GM19324 (cell line): ENCODE data around the gene EBLN1.

Experiments
- ATAC-seq: cut with Tn5 transposase; IDR thresholded peaks from one replicate; pipeline ENCODE4 v1.9.1; 2021; ENCODE audit warnings: mild to moderate bottlenecking, moderate library complexity; ENCODE audit not compliant: unreplicated experiment, low FRiP score

EBLN1 gene

DNA sequence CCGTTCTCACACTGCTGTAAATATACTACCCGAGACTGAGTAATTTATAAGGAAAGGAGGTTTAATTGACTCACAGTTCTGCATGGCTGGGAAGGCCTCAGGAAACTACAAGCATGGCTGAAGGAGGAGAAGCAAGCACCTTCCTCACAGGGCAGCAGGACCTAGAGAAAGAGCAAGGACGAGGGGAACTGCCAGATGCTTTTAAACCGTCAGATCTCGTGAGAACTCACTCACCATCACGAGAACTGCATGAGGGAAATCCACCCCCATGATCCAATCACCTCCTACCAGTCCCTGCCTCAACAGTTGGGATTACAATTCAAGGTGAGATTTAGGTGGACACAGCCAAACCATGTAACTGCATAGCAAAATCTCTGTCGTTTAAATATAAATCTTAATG is at the start of gene EBLN1:
Gene EBLN1 (minus strand): TSS at position 174 of the 400 bp plus-strand sequence. CDS start 8,032 bp downstream, outside the sequence.
- ATAC-seq = no peak

DNA sequence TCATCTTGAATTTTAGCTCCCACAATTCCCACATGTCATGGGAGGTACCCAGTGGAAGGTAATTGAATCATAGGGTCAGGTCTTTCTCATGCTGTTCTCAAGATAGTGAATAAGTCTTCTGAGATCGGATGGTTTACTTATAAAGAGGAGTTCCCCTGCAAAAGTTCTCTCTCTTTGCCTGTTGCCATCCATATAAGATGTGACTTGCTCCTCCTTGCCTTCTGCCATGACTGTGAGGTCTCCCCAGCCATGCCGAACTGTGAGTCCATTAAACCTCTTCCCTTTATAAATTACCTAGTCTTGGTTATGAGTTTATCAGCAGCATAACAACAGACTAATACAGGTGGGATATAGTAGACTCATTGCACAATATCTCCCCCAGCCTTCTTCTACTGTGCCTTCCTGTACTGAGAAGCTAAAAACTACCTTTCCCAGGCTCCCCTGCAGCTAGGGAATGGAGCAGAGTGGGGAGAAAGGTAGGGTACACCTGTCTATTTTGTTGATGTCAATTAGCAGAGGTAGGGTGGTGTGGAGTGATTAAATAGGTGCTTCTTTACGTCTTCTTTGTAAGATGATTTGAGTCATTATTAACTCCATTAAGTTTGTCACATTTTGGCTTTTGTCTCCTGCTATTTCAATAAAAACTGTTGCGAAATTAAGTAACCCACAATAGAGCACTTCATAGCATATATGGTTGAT is 48.2 kb upstream of the EBLN1 start:
- no peak for ATAC-seq

DNA sequence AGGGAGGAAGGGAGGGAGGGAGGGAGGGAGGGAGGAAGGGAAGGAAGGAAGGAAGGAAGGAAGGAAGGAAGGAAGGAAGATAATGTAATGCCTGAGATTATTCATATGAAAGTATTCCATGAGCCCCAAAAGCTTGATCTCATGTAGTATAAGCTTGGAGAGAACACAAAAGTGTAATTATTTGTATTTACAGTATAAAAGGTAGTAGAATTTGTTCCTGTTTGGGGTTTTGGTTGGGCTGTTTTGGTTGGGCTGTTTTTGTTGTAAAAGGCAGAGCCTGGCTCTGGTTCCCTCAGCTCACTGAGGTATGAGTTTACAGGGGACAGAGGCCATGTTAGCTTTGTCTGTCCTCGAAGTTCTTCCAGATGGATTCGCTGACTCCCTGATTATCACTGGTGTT is 45.3 kb upstream of the EBLN1 start:
- ATAC-seq = no peak

DNA sequence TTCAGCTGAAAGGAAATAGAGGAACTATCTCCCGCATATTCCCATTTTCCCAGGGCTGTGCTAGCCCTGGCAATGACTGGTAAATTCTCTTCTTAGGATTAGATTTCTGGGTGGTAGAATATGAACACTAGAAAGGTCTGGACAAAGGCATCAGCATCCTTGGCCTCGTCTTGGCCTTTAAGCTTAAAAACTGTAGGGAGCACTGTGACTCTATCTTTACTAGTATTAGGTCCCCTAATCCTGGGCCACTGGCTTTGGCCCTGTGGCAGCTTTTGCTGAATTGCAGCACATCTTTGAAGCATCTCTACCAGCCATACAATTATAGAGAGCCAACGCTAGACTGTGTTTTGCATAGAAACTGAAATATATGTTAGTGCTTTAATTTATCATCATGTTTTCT is 41.5 kb upstream of the EBLN1 start:
- no peak for ATAC-seq

DNA sequence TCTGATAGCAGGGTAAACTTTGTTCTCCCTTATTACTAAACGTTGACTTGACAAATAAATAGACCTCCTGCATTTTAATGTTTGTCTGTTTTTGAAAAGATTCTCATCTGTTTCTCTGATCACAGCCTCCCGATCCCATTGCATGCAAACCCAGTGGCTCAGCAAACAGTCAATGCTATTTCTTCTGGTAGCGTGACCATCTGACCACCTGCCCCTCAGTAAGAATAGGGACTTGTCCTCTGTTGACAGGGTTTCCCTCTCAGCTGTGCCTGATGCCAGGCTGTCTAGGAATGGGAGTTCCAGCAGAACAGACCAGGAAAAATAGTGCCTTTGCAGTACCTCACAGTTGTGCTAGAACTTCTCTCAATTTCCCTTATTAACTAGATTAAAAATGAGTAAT is 40.7 kb upstream of the EBLN1 start:
- no peak for ATAC-seq

DNA sequence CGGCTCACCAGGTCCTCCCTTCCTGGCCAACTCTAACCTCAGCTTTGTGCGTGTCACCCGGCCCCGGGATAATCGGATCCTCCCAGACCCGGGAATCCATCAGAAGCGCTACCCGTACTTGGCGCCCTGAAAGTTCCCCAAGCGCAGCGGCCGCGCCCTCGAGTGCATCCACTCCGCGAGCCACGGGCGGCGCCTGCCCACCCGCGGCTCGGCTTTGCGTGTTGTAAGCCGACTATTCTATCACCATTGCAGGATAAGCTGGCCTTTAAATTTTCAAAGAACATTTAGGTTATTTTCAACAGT is 35.7 kb upstream of the EBLN1 start:
- ATAC-seq = no peak

DNA sequence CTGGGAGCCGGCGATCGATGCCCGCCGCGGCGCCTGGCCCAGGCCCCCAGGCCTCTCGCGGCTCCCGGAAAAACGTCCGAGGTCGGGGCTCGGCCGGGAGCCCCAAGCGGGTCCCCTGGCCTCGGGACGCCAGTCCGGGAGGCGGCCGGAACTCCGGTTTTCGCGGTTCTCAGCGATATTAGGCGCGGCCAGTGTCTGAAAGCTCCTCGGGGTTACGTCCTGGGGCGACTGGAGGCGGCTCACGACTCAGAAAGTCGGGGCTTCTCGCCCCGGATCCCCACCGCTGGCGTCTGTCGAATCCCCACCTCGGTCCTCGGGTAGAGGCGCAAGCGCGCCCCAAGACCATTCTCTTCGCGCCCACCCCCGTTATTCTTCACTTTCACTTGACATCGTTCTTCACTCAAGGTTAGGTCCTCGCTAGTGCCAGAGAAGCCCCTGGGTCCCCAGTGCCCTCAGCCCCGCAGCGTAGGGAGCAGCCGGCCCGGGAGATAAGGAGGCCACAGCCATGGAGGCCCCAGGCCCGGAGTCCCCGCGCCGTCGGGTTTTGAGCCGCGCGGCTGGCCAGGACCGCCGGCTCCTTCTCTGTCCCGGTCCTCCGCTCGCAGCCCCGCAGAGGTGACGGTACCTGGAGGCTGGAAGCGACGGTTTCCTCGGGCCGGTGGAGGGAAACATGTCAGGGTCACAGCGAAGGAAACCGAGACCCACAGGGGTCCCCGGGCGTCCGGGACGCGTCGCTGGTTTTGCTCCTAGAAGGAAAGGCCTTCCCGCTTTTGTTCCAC is 35.2 kb upstream of the EBLN1 start:
- ATAC-seq = peak; percentile 37

DNA sequence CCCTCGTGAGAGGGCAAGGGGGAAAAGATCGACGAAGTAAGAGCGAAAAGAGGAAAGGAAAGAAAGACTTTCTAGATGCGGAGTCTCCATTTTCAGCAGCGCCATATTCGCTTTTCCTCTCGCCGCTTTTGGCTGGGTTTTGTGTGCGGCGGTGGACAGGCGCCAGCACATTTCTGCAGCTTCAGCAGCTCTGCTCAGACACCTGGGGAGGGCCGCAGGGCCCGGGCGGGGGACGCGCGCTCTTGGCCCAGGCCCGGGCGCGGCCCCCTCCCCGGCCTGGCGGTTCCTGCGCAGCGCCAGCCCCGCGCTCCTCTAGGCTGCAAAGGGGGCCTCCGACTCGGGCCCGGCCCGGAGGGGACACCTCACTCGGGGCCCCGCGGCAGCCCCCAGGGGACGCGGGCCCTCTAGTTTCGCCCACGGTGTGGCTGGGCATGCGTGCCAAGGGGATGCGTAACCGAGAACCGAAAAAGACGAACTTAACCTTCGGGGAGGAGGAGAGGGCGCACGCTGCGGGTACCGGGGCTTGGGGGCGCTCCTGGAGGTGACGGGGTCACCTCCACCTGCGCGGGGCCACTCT is 34.5 kb upstream of the EBLN1 start:
- ATAC-seq = peak; percentile 72

DNA sequence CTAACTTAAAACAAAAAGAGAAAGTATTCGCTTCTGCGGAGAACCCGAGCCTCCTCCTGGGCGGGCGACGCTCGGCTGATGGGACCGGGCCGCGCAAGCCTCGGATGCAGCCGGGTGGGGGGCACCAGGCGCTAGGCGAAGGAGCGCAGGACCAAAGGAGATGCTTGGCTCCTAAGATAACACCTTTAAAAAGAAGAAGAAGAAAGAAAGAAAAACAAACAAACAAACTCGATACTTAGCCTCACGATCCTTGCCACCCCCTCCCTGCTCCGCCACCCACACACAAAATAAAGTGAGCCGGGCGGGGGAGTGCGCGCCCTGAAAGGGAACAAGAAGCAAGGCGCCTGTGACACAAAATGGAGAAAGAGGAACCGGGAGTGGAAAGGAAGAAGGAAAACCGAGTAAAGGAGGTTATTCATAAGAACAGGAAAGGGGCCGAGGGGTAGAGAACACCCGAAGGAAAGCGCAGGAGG is 34.0 kb upstream of the EBLN1 start:
- ATAC-seq = peak; percentile 53

DNA sequence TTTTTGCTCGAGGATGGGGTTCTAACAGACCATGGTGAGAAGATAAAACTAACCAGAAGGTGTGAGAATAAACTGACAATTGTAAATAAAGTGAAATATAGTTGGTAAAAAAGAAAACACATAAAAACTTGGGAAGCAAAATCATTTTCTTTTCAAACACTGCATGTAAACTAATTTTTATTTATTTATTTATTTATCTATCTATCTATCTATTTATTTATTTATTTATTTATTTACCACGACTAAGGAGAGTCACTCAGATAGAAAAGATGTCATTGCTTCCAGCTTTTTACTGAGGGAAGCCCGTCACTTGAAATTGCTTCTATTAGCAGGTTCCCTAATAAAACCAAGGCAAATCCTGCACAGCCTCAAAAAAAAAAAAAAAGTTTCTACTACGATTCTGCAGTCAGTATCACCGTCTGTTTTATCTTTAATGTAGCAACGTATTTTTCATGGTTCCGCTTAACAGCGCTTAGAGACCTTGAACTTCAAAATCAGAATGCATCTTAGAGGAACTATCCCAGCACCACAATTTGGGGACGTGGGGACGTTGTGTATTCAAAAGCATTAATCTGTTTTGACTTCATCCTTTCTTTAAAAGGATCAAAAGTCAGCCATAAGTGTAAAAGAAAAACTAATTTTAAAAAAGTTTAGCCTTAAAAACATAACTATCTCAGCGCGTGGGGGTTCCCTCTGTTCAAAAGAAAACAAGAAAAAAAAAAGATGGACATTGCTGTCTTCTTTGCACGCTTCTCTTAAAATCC is 33.3 kb upstream of the EBLN1 start:
- ATAC-seq = no peak

DNA sequence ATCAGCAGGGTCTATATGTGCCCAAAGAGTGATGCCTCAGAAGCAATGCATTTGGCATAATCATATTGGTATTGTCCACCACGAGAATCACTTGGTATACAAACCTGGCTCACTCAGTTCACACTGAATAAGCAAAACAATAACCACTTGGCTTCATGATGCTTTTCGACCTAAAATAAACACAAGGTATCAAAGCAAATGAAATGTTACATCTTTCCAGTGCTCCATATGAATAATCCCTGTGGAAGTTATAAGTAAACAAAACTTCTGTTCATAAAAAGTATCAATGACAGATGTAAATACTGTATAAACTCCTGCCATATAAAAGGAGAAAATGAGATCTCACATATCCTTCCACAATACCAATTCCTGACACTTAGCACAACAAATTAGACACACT is 29.8 kb upstream of the EBLN1 start:
- ATAC-seq = no peak

DNA sequence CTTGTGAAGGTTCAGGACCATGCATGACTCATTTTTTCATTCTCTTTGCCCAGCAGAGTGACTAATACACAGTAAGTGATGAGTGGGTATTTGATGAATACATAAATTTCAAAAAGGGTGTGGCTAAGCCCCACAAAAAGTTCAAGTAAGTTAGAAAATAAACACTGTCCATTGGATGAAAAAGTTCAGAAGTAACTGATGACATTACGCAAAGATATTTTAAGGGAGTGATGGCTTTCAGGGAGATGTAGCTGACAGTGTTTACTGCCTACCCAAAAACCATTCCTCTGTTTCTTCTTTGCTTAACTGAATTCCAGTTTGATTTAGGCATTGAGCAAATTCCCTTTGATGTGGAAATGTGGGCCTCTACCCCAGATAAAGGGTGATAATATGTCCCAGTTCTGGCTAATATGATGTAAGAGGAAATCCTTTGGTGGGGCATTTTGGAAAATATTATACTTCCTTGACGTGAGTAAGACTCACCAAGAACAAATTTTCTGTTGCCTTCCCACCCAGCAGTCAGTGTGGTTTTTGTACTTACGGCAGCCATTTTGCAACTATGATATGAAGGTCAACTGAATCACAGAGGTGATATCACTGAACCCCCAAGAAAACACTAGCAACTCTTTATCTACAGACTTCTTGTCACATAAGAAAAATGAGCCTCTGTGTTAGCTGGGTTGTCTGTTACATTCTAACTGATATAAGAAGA is 29.0 kb upstream of the EBLN1 start:
- ATAC-seq = no peak

DNA sequence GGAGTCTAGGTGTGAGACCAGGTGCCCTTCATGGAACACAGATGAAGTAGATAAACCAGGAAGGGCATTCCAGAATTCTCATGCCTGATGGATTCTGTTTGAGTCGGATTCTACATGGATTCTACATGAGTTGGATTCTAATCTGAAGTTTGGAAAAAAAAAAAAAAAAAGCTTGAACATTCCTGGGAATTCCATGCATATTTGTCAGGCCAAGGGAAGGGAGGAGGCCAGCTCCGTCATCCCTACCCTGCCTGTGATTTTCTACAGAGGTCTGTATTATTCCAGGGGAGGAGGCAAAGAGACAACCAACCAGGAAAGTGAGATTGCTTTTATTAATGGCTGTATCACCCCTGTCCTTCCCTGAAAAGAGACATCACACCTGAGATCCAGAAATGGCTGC is 27.8 kb upstream of the EBLN1 start:
- ATAC-seq = no peak

DNA sequence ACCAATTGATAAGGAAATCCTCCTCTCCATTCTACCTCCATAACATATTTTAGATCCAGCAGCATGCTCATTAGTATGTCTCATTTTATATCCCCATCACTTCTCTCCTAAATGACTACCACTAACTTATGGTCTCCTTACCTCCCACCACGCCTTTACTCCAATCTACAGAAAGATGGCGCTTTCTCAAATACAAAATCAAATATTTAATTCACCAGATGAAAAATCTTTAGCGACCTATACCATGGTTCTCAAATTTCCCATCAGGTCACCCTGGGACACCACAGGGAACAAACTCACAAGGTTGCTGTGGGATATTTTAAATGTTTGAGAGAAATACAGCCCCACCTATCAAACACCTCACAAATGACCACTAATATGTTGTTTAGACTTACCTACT is 27.0 kb upstream of the EBLN1 start:
- no peak for ATAC-seq

DNA sequence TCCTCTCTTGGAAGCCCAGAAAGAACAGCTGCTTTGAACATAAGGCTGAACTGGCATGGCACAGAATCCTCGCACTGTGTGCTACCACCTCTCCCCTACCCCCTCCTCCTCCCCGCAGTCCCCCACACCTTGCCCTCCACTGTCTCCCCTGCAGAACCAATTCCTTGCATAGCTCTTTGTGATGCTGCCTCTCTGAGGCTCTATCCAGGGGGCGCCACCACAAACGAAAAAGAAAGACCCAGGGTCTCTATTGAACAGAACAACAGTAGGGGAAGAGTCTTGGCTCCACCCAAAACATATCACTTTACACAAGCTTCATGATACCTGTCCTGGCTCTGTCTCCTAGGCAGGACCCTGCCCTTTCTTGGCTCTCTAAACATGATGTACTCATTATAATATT is 26.2 kb upstream of the EBLN1 start:
- ATAC-seq = no peak

DNA sequence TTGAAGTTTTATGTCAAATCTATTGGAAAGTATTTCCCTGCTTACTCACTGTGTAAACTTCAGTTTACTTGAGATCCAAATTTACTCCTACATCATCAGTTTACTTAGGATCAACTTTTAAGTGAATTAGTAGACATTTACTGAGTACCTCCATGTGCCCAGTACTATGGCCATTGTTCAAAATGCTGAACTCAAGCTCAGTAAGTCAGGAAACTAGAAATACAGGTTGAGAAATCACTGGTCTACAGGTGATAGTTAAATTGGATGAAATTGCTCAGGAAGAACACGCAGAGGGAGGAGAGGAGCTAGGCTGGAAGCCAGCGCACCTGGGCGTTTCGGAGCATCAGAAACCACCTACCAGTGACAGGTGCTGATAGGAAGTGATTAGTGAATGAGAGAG is 25.5 kb upstream of the EBLN1 start:
- ATAC-seq = no peak

DNA sequence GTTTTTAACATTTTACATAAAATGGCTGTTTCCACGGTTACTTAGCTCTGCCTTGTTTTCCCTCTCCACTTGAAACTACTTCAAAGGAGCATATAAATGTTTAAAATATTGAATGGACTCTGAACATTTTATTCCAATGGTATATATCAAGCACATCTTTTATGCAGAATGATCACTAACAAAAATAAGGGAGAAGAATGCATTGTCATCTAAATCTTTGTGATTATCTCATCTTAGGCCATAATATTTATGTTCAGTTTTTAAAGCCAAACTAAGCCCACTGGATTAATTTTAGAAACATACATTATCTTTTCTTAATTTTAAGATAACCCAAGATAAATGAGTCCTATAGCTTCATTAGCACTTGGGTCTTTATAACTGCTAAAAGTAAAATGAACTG is 13.4 kb upstream of the EBLN1 start:
- no peak for ATAC-seq

DNA sequence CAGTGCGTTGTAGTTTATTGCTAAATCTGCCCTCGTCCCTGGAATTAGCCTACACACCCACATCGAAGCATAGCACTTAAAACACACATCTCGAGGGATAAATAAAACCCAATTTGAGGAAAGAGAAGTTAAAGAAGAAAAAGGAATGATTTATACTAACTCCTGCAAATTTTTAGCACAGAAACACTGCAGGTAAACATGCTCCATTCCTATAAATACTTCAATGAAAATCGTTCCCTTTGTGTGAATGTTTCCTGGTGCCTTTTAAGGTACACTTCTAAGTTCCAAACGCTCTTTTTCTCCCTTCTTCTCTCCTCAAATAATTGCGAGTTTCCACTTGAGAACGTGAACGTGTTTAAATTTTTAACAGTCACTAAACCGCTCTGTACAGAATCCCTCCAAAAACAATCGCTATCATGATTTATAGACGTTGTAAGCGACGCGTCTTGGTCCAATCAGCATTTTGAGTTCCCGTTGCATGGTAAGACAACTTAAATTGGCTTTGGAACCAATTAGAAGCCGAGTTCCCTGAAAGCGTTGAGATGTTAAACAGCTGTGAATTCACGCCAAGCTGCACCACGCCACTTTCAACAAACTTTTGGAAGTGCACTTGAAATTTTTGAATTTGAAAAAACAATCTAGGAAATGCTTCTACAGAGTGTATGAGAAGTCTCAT is 12.5 kb upstream of the EBLN1 start:
- no peak for ATAC-seq

DNA sequence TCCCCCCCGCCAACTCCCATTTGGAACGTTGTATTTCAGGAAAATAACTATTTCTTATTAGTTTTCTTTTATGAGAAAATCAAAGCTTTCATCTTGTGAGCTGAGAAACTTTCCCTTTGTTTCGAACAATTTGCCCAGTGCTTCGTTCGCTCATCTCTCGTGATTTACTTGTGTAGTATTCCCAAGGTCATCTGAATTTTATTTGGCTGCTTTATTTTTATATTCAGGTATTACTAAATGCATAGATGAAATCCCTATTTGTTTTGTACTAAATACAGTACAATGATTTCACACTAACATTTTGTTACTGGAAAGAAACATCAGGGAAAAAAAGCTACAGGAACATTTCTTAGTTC is 12.0 kb upstream of the EBLN1 start:
- ATAC-seq = no peak
